SHP77 (cell line): ENCODE results near the gene EQTN.

Experiments
- DNase-seq, 2 experiments: peaks; one replicate each; lab custom pipeline; 2025; lab: John Stamatoyannopoulos, UW

The EQTN gene

DNA sequence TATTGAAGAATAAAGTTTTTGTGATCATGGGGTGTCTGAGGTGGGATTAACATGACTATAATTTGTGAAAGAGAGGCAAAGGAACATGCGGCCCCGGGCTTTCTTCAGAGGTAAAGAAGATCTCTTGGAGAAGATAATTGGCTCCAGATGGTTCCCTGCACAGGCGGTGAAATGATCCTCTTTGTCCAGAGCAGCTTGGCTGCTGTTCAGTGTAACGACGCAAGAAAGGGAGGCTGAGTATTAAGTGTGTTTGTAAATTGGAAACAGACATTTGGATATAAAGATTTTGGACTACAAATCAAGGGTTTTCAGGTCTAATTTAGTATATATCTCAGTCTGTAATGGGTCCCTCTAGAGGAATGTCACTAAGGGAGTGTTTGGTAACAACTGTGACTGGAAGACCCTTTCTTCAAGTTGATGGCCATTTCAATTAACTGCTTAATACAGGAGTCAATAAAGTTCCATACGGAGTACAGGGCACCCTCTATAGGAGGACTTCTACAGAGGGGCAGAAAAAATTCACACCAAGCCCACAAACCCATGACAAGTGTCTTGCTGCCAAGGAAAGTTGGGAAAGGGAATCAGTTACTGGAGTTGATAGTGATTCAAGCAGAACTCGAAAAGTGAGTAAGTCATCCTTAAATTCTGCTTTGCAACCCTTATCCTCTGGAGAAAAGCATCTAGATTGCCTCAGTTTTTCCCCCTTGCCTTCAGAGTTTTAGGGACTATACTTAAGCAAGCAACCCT is 4.1 kb downstream of the EQTN start:
- DNase-seq = no peak

DNA sequence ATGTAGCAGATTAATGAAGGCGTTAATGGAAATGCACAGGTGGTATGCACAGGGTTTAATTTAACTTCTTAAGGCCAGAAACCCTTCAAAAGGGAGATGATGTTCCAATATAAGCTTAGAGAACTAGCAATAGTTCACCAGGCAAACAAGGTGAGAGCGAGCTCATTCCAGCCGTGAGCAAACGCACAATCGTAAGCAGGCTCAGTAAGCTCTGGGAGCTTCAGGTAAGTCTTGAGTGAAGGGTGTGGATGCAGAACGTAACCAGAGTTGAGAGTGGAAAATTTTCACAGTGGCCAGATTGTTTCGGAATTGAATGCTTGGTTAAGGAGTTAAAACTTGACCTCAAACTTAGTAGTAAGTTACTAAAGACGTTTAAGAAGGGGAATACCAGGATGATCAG is 5.7 kb downstream of the EQTN start:
- DNase-seq = no peak

DNA sequence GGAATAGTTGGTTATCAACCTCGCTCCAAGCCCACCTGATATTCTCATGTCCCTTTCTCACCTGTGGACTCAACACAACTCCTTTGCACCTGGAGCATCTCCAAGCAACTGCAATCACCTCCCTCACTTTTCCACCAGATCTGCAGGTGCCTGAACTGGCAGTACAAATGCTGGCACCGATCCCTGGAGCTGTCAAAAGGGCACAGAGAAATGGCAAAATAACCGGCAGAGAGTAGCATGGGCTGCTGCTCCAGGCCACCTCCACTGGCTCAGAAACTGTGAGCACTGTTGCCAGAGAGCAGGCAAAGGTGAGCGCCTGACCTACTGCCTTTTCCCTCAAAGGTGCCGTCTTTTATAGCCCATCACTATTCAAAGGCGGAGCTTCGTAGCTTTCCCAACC is 14.7 kb downstream of the EQTN start:
- DNase-seq = no peak

DNA sequence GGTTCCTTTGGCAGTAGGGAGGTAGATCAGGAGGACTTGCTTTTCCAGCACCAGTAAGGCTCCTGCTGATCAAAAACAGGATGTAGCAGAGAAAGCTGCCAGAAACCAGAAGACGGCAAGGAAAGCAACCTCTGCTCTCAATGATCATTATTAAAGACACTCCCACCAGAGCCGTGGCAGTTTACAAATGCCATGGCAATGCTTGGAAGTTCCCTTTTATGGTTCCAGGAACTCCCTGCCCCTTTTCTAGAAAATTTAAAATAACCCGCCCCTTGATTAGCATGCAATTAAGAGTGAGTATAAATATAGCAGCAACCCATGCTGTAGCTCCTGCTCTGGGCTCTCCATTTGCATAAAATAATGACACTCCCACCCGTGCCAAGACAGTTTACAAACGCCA is 16.1 kb downstream of the EQTN start:
- DNase-seq = no peak

DNA sequence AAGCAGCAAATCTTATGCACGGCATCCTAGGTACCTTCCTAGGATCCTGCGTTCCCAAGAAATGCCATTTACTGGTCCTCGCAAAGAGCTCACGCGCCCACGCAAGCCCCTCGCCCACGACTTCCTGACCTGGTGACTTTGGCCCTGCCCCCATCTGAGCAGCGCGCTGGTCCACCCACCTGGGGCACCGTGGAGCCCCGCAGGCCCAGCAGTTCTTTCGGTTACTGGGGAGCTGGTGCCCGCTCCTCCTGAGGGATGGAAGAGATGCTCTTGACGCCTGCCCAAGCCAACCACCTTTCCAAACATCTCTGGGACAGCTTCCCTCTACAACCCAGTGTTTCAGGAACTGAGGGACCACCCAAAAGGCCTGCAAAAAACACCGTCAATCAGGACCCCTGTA is 16.7 kb downstream of the EQTN start:
- no peak for DNase-seq

DNA sequence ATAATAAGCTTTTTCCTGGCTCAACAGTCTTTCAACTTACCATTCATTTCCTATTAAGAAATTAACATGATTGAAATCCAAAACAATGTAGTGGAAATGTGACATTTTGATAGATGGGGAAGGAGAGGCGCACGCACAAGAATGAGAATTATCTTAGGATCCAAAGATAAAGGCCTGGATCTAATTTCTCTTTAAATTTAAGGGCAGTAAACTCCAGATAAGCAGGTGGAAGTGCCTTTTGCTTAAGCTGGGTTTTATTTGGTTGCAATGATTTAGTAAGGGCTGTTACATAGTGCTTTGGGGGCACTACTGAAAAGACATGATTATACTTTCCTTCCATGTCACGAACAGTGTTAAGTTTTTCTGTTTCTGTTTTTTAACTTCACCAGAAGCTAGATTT is 17.3 kb downstream of the EQTN start:
- no peak for DNase-seq

DNA sequence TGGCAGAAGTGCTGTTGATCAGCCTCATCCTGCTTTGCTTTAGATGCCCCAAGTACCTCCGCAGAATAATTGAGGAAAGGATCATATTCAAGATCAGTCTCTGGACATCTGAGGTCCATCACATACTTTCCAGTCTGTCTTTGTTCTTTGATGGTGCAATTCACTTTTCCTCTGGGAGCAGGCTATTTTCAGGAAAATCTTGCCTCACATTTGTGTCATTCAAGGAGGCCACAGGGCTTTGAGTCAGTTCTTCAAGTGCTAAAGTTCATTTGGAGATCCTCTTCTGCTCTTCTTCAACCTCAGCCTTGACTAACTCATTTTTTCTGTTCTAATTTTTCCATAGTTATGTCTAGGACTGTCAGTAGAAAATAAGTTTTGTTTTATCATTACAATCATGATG is 18.6 kb downstream of the EQTN start:
- no peak for DNase-seq

DNA sequence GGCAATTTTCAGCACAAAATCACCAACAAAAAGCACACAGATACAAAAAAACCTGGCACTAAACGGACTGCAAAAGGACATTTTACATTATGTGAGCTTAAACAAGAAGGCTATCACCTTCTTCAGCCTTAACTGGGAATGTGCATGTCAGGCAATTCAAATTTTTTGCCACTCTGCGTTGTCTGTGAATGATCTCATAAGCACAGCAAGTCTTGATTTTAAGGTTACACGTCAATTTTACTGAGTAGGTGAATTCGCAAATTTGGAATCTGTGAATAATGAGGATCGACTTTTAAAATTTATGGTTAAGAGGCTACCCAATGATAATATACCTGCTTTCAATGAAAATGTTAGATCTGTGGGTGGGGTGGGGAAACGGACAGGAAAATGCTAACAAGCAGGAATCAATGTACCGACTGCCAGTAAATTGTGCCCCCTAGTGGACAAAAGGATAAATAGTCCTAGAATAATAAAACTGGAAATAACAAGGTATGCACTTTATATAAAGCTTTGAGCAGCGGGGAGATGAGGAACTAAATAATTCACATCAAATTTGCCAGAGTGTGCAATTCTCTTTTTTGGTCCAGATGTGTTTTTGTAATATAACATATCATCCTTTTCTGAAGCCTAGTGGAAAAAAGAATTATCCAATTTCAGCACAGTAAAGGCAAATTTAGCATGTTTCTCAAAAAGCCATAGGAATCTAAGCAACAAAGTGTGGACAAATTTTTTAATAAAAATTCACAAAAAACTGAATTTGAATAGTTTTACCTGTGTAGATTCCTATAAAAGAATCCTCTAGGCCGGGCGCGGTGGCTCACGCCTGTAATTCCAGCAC is 20.5 kb downstream of the EQTN start:
- peak; percentile 10 to 27 for DNase-seq

DNA sequence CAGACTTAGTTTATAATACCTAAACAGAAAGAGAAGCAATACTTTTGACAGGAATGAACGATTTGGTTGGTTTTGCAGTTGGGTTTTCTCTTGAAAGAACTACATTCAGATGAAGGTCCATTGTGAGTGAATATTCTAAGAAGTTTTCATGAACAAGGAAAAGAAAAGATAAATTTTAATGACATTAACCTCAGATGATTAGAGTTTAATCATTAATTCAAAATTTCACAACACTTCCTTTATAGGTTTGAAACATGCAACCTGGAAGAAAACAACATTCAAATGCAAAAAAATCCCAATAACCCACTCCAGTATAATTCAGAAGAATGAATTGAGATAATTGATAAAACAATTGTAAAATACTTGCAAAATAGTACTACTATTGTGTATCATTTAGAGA is 23.8 kb downstream of the EQTN start:
- no peak for DNase-seq

DNA sequence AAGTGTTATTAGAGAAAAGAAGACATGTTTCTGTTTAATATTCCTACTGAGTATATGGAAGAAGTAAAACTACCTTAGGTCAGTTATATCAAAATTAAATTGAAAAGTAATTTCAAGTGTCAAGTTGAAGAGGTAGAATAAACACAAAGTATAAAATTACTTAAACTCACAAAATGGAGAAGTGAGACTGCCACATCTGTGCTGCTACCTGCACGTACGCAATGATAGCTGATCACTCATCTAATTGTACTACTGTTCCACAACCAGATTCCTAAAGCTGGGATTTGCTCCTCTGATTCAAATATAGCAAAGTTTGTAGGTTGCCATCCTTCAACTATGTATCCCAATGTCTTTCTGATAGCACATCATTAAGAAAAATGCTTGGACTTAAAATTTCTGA is 24.8 kb downstream of the EQTN start:
- DNase-seq = no peak

DNA sequence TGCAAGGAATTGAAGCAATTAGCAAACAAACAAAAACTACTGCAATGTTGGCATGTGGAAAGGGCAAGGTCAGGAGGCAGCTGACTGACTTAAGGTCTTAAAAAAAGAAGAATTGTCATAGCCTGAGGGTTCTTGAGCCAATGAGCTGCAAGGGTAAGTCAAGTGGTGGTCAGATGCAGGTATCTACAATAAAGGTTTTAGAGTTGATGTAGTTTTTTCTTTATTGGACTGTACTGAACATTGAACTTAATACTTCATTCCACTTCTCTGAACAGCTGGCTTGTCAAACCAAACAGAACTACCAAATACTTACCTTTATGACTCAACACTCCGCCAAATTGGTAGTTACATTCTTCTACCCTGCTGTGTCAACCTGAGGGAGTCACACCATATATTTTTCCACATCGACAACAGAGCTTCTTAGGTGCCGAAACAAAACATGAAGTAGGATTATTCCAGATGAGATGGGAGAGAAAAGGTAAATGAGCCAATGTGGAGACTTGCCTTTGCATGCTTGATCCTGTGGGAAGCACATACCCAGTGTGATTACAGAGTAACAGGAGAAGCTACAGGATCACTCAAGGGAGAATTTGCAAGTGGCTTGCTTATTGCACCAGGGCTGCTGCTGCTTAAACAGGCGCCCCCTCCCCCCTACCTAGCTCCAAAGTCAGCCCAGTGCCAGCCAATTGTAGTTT is 35.3 kb downstream of the EQTN start:
- no peak for DNase-seq

DNA sequence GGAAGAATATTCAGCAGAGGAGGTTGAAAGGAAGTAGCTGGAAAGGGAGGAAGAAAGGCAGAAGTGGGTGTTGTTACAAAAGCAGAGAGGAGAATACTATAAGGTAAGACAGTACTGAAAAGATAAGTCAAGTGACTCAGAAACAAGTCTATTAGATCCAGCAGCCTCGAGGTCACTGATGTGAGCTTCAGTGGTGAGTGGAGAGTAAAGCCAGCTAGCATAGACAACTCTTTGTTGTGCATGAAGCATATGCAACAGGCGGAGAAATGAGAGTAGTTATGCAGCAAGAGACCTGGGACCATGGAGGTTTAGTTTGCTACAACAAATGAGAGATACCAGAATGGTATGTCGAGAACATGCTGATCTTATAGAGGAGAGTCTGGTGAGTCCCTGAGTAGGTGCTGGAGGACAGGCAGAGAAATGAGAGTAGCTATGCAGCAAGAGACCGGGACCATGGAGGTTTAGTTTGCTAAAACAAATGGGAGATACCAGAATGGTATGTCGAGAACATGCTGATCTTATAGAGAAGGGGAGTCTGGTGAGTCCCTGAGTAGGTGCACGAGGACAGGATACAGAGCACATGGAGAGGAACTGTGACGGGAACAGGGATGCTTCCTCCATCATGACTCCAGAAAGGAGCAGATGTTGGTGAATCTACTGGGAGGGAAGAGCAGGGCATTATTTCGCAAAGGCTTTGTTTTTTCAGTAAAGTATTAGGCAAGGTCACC is 36.0 kb downstream of the EQTN start:
- DNase-seq = no peak

DNA sequence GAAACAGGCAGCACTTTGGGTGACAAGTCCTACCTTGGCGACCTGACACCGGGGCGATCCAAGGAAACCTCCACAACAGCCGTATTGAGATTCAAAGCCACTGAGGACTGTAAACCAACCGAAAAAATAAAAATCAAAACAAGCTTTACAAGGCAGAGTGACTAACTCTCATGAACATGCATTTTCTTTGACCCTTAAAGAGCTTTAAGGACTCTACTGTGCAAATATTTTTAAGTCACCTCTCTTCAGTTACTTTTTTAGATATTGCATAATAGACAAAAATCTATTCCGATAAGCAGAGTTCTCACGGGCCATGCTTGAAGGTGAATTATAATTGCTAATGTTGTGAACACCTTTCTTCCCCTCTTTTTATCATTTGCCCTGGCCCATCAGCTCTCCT is 38.3 kb downstream of the EQTN start:
- no peak for DNase-seq

DNA sequence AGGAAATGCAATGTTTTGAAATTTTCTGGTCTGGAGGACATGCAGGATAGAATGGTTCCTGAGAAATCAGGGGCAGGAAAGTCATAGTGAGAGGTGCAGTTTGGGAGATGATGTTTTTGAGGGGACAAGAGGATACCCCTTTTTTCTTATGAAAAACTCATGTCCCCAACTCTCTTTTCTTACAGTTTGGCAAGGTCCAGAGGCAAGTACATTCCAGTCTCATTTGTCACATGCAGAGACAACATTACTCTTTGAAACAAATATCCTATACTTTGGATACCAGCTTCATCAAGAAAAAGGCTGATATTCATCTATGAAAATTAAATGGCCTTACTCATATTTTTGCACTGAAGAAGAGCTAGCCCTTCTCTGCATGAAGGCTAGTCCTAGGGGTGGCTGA is 48.2 kb downstream of the EQTN start:
- DNase-seq = no peak

DNA sequence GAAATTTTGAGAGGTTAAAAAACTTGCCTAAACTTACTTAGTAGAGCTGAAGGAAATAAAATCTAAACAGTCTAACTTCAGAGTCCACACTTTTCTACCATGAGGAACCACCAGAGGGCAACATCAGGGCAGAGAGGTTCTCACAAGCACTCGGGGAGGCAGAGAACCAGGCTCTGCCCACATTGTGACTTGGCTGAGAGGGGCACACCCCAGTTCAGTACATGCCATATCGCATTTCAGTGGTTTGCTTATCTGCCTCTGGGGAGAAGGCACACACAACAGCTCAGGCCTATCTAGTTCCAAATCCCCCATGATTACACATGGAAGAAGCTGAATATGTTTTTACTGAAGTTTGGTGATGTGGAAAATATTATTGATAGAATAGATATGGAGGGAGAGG is 49.2 kb downstream of the EQTN start:
- peak in 1 of 2 experiments; percentile 25 for DNase-seq

DNA sequence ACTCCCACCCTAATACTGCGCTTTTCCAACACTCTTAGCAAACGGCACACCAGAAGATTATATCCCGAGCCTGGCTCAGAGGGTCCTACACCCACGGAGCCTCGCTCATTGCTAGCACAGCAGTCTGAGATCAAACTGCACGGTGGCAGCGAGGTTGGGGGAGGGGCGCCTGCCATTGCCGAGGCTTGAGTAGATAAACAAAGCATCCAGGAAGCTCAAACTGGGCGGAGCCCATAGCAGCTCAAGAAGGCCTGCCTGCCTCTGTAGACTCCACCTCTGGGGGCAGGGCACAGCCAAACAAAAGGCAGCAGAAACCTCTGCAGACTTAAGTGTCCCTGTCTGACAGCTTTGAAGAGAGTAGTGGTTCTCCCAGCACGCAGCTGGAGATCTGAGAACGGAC is 57.3 kb downstream of the EQTN start:
- DNase-seq = peak; percentile 48 to 67
